Measurements from ENCODE around the gene OR6J1. TPM values are rescaled to one million over a fixed set of nuclear protein-coding genes. Genes with fewer than 3 reads are reported as not detected.

The OR6J1 gene
- total RNA-seq, 4 donors from 2014 or later: not detected

GRCh38 chr14:22630066-22630465, 14.1 kb downstream of the OR6J1 start:
- no peaks in the 10 kb centered on the region for H3K27me3 ChIP-seq
- no peak for DNase-seq
- no peak overlapping the region for H3K4me3 ChIP-seq (replicated peaks in 1 of 3)
- intact Hi-C loops (cut with DNase I): no loop called here
- no peak overlapping the region for H3K27ac ChIP-seq
- WGBS, 2 donors: 99 to 100% methylated on average over 3 of the region's 3 CpGs
- H3K36me3 ChIP-seq: no peaks in the 10 kb centered on the region
- TF ChIP-seq POLR2A (IDR thresholded peaks at IDR 0.05) (no peak), CTCF (IDR thresholded peaks at IDR 0.05) (no peak)
- no peaks in the 10 kb centered on the region for H3K9me3 ChIP-seq
- peaks cover 5 to 7% of the 10 kb centered on the region in 2 donors for H3K4me1 ChIP-seq

GRCh38 chr14:22629361-22629760, 14.8 kb downstream of the OR6J1 start:
- intact Hi-C loops (cut with DNase I): no loop called here
- Histone ChIP-seq H3K9me3 (no peaks in the 10 kb centered on the region), H3K4me1 (peaks cover 5 to 7% of the 10 kb centered on the region in 2 donors), H3K27me3 (no peaks in the 10 kb centered on the region), H3K27ac (no peak overlapping the region), H3K36me3 (no peaks in the 10 kb centered on the region), H3K4me3 (replicated peaks in 1 of 3) (no peak overlapping the region)
- DNase-seq: no peak
- WGBS, 2 donors: 61 to 62% methylated on average over 5 of the region's 5 CpGs
- TF ChIP-seq POLR2A (IDR thresholded peaks at IDR 0.05): no peak
- no peak for TF ChIP-seq CTCF (IDR thresholded peaks at IDR 0.05)

- H3K4me3 ChIP-seq (replicated peaks in 1 of 3): no peak overlapping the region
- intact Hi-C loops (cut with DNase I): no loop called here
- no peaks in the 10 kb centered on the region for H3K36me3 ChIP-seq
- no peak for TF ChIP-seq POLR2A (IDR thresholded peaks at IDR 0.05)
- no peak for TF ChIP-seq CTCF (IDR thresholded peaks at IDR 0.05)
- 41 to 59% methylated on average over 7 of the region's 7 CpGs for WGBS, 2 donors
- H3K9me3 ChIP-seq: no peaks in the 10 kb centered on the region
- H3K27me3 ChIP-seq: no peaks in the 10 kb centered on the region
- H3K4me1 ChIP-seq: peaks cover 5 to 7% of the 10 kb centered on the region in 2 donors
- peak; percentile 65 to 77 for DNase-seq
- peak overlapping the region in 1 of 3 donors; percentile 64 for H3K27ac ChIP-seq
These were observed 16.5 kb downstream of the OR6J1 start for GRCh38 chr14:22627506-22628263.

GRCh38 chr14:22626590-22626989, 17.6 kb downstream of the OR6J1 start:
- TF ChIP-seq POLR2A (IDR thresholded peaks at IDR 0.05): no peak
- no peak for TF ChIP-seq CTCF (IDR thresholded peaks at IDR 0.05)
- 93 to 94% methylated on average over 6 of the region's 6 CpGs for WGBS, 2 donors
- Histone ChIP-seq H3K36me3 (no peaks in the 10 kb centered on the region), H3K4me1 (peaks cover 5 to 7% of the 10 kb centered on the region in 2 donors), H3K9me3 (no peaks in the 10 kb centered on the region), H3K4me3 (replicated peaks in 1 of 3) (no peak overlapping the region), H3K27me3 (no peaks in the 10 kb centered on the region), H3K27ac (no peak overlapping the region)
- intact Hi-C loops (cut with DNase I): no loop called here
- no peak for DNase-seq

- TF ChIP-seq POLR2A (IDR thresholded peaks at IDR 0.05) (no peak), CTCF (IDR thresholded peaks at IDR 0.05) (no peak)
- Histone ChIP-seq H3K36me3 (no peaks in the 10 kb centered on the region), H3K4me3 (replicated peaks in 1 of 3) (no peak overlapping the region), H3K27me3 (no peaks in the 10 kb centered on the region), H3K27ac (no peak overlapping the region), H3K9me3 (no peaks in the 10 kb centered on the region), H3K4me1 (peaks cover 5 to 7% of the 10 kb centered on the region in 2 donors)
- no peak for DNase-seq
- intact Hi-C loops (cut with DNase I): no loop called here
- 38 to 64% methylated on average over 2 of the region's 2 CpGs for WGBS, 2 donors
These were observed 21.1 kb downstream of the OR6J1 start for GRCh38 chr14:22623047-22623446.

Data from thyroid gland (tissue), 4 donors.